Upper lobe of right lung (tissue), 1 donor: ENCODE data around the gene TMEM74B. TPM values are rescaled to one million over a fixed set of nuclear protein-coding genes. Genes with fewer than 3 reads are reported as not detected.

Experiments used
- ATAC-seq: fragments of 200-7000 bp; cut with Tn5 transposase; one replicate; pipeline ENCODE4 v1.9.1; 2020; ENCODE audit warnings: mild to moderate bottlenecking, moderate library complexity
- DNase-seq: peaks from one replicate; pipeline ENCODE4 v3.0.0-alpha.2; 2020
- H3K27ac ChIP-seq: fragments of 200-600 bp; one replicate; pipeline ENCODE4 v1.8.0; 2022
- H3K27me3 ChIP-seq: fragments of 200-600 bp; one replicate; pipeline ENCODE4 v1.8.0; 2022; ENCODE audit warnings: mild to moderate bottlenecking
- H3K36me3 ChIP-seq: fragments of 200-600 bp; one replicate; pipeline ENCODE4 v1.8.0; 2022
- H3K4me1 ChIP-seq: fragments of 200-600 bp; one replicate; pipeline ENCODE4 v1.8.0; 2022
- H3K4me3 ChIP-seq: fragments of 200-600 bp; one replicate; pipeline ENCODE4 v1.8.0; 2022; ENCODE audit warnings: mild to moderate bottlenecking
- H3K9me3 ChIP-seq: fragments of 200-600 bp; one replicate; pipeline ENCODE4 v1.8.0; 2022
- CTCF ChIP-seq: fragments of 200-600 bp; IDR thresholded peaks from one replicate; pipeline ENCODE4 v1.8.0; 2022; ENCODE audit warnings: antibody characterized with exemption
- intact Hi-C: fragments of 100-400 bp; cut with DNase I; formaldehyde crosslinking; loops from one replicate; pipeline ENCODE4 v1.11.0; 2022
- total RNA-seq: library from RNA; stranded (reverse); fragmentation: NEBNext Ultra II Directional; extraction: Animal tissue kit (Norgen Biotek cat#: 25700); gene quantifications from one replicate; pipeline ENCODE4 v1.2.1, GENCODE V29; 2021
- donor health status: DM: no; HTN: yes; CAD: no; lungs with severe emphysema.

Gene TMEM74B
- total RNA-seq, 1 donor from 2014 or later = 6.1 TPM

GRCh38 chr20:1131354-1131753 is 53.4 kb downstream of the TMEM74B start:
- intact Hi-C loops = no loop called here
- TF ChIP-seq CTCF = no peak
- Histone ChIP-seq H3K36me3 (peaks cover 88% of the 10 kb centered on the region), H3K4me1 (peaks cover 12% of the 10 kb centered on the region), H3K9me3 (no peaks in the 10 kb centered on the region), H3K4me3 (no peak overlapping the region), H3K27ac (no peak overlapping the region), H3K27me3 (no peaks in the 10 kb centered on the region)
- ATAC-seq (no peak), DNase-seq (no peak)

- Histone ChIP-seq H3K4me3 (no peak overlapping the region), H3K27ac (peak overlapping the region; percentile 9), H3K4me1 (peaks cover 12% of the 10 kb centered on the region), H3K9me3 (no peaks in the 10 kb centered on the region), H3K27me3 (no peaks in the 10 kb centered on the region), H3K36me3 (peaks cover 88% of the 10 kb centered on the region)
- TF ChIP-seq CTCF = no peak
- peak; percentile 74 for DNase-seq
- intact Hi-C loops = no loop called here
- peak; percentile 94 for ATAC-seq
Observed at GRCh38 chr20:1130847-1131246, 53.9 kb downstream of the TMEM74B start.

Other genes with a start within 250 kb of the TMEM74B start
- 10.9 TPM for gene RSPO4, start 182.7 kb downstream of the TMEM74B start, total RNA-seq
- 133 TPM for gene PSMF1, start 66.4 kb downstream of the TMEM74B start, total RNA-seq
- 0.64 TPM for gene C20orf202, start 18.5 kb upstream of the TMEM74B start, total RNA-seq
- gene RAD21L1, start 41.1 kb upstream of the TMEM74B start, total RNA-seq = not detected
- gene SNPH, start 81.3 kb upstream of the TMEM74B start, total RNA-seq = 4.3 TPM
- gene SDCBP2, start 144.2 kb upstream of the TMEM74B start, total RNA-seq = 10.9 TPM
- gene FKBP1A, start 208.1 kb upstream of the TMEM74B start, total RNA-seq = 266 TPM